HepG2 (cell line): ENCODE measurements around the gene TIMM13. TPM values are rescaled to one million over a fixed set of nuclear protein-coding genes. Genes with fewer than 3 reads are reported as not detected.

Experiments used
- ARNTL ChIP-seq: sonication (generic); formaldehyde crosslinking; IDR thresholded peaks from 2 replicates; pipeline ENCODE4 v1.4.0; 2020; ENCODE audit warnings: mild to moderate bottlenecking, missing genetic modification reagents
- ATM ChIP-seq: fragments of 450-650 bp; IDR thresholded peaks from 2 replicates; pipeline ENCODE4 v1.7.1; 2017; ENCODE audit warnings: mild to moderate bottlenecking, borderline replicate concordance
- BCL3 ChIP-seq: sonication (generic); formaldehyde crosslinking; IDR thresholded peaks from 2 replicates; pipeline ENCODE4 v1.5.1; 2020; ENCODE audit warnings: mild to moderate bottlenecking, missing genetic modification reagents, moderate library complexity
- BCL6 ChIP-seq: IDR thresholded peaks from 2 replicates; pipeline ENCODE4 v1.6.1; 2016; ENCODE audit warnings: missing genetic modification reagents, missing compliant biosample characterization
- ELF3 ChIP-seq: IDR thresholded peaks from 2 replicates; pipeline ENCODE4 v1.6.1; 2016; ENCODE audit warnings: missing genetic modification reagents, missing compliant biosample characterization
- ESRRA ChIP-seq: sonication (generic); formaldehyde crosslinking; IDR thresholded peaks from 2 replicates; pipeline ENCODE4 v1.5.1; 2020; ENCODE audit warnings: mild to moderate bottlenecking, low read depth, missing genetic modification reagents
- ETV6 ChIP-seq: sonication (generic); formaldehyde crosslinking; conservative IDR thresholded peaks from 2 replicates; pipeline ENCODE4 v1.4.0; 2020; ENCODE audit warnings: missing genetic modification reagents
- GTF2F1 ChIP-seq: fragments of 150-350 bp; IDR thresholded peaks from 2 replicates; pipeline ENCODE4 v1.6.1; 2014; ENCODE audit warnings: low read length
- HNF4A ChIP-seq: sonication (generic); formaldehyde crosslinking; IDR thresholded peaks from 2 replicates; pipeline ENCODE4 v1.4.0; 2020; ENCODE audit warnings: missing genetic modification reagents
- KDM1A ChIP-seq: IDR thresholded peaks from 2 replicates; pipeline ENCODE4 v1.6.1; 2016; ENCODE audit warnings: missing compliant biosample characterization
- PITX1 ChIP-seq: sonication (generic); formaldehyde crosslinking; IDR thresholded peaks from 2 replicates; pipeline ENCODE4 v1.5.1; 2020; ENCODE audit warnings: mild to moderate bottlenecking, missing genetic modification reagents
- RAD21 ChIP-seq: fragments of 450-650 bp; formaldehyde crosslinking; IDR thresholded peaks from 2 replicates; pipeline ENCODE4 v1.5.0; 2020; ENCODE audit warnings: mild to moderate bottlenecking
- RELA ChIP-seq: sonication (generic); formaldehyde crosslinking; IDR thresholded peaks from 2 replicates; pipeline ENCODE4 v1.4.0; 2020; ENCODE audit warnings: missing genetic modification reagents
- SMARCC2 ChIP-seq: fragments of 450-650 bp; IDR thresholded peaks from 2 replicates; pipeline ENCODE4 v1.6.1; 2017; ENCODE audit warnings: antibody characterized with exemption, mild to moderate bottlenecking
- ZNF224 ChIP-seq: sonication (generic); formaldehyde crosslinking; IDR thresholded peaks from 2 replicates; pipeline ENCODE4 v1.5.0; 2020; ENCODE audit warnings: mild to moderate bottlenecking, missing genetic modification reagents
- ZNF232 ChIP-seq: sonication (generic); formaldehyde crosslinking; IDR thresholded peaks from 2 replicates; pipeline ENCODE4 v1.4.0; 2020; ENCODE audit warnings: missing genetic modification reagents, borderline replicate concordance
- ZNF350 ChIP-seq: sonication (generic); formaldehyde crosslinking; IDR thresholded peaks from 2 replicates; pipeline ENCODE4 v1.4.0; 2020; ENCODE audit warnings: mild to moderate bottlenecking, low read depth, missing genetic modification reagents, borderline replicate concordance
- ZNF367 ChIP-seq: sonication (generic); formaldehyde crosslinking; IDR thresholded peaks from 2 replicates; pipeline ENCODE4 v1.4.0; 2020; ENCODE audit warnings: missing genetic modification reagents, borderline replicate concordance
- ZNF503 ChIP-seq: sonication (generic); formaldehyde crosslinking; IDR thresholded peaks from 2 replicates; pipeline ENCODE4 v1.4.0; 2020; ENCODE audit warnings: missing genetic modification reagents
- ZNF512B ChIP-seq: sonication (generic); formaldehyde crosslinking; IDR thresholded peaks from 2 replicates; pipeline ENCODE4 v1.5.1; 2020; ENCODE audit warnings: missing genetic modification reagents, mild to moderate bottlenecking, borderline replicate concordance
- ZNF569 ChIP-seq: sonication (generic); formaldehyde crosslinking; IDR thresholded peaks from 2 replicates; pipeline ENCODE4 v1.5.0; 2020; ENCODE audit warnings: mild to moderate bottlenecking, missing genetic modification reagents, moderate library complexity, borderline replicate concordance
- ZNF674 ChIP-seq: sonication (generic); formaldehyde crosslinking; IDR thresholded peaks from 2 replicates; pipeline ENCODE4 v1.5.0; 2020; ENCODE audit warnings: low read depth, mild to moderate bottlenecking, missing genetic modification reagents
- ZNF740 ChIP-seq: sonication (generic); formaldehyde crosslinking; IDR thresholded peaks from 2 replicates; pipeline ENCODE4 v1.4.0; 2020; ENCODE audit warnings: missing genetic modification reagents
- ZNF788 ChIP-seq: sonication (generic); formaldehyde crosslinking; IDR thresholded peaks from 2 replicates; pipeline ENCODE4 v1.5.0; 2020; ENCODE audit warnings: mild to moderate bottlenecking, missing genetic modification reagents, borderline replicate concordance
- polyA plus RNA-seq, 8 experiments: library from polyadenylated mRNA; depleted of rRNA in 3 of 8; stranded (reverse) in 7 of 8; unstranded in 1 of 8; fragments of >200 nt; fragmentation: Illumina TruSeq in 4 of 8; extraction: Trizol in 4 of 8; gene quantifications; 2 replicates each; pipeline versions ENCODE4 v1.2.1 to v1.2.3, GENCODE V29; 2011 to 2016; ENCODE audit warnings: low read depth in 4 of 8, missing spikeins in 1 of 8, mixed read lengths in 1 of 8; ENCODE audit not compliant: insufficient read depth in 1 of 8
- total RNA-seq, 5 experiments: library from RNA; depleted of rRNA; stranded (reverse); fragments of >200 nt; fragmentation: Illumina TruSeq; extraction: Trizol; gene quantifications; 2 replicates each; pipeline ENCODE4 v1.2.3, GENCODE V29; 2016; ENCODE audit warnings: low read depth in 1 of 5

TIMM13 gene
- total and polyA plus RNA-seq, 2 of the 13 experiments (the other 11 are each of a cell fraction or from before 2014, with no cell fraction given): 48.4 to 108 TPM

- TF ChIP-seq ZNF512B (CRISPR knock-in tag) (no peak; the same call in 1 of the 2 replicates), ZNF224 (CRISPR knock-in tag) (no peak), ZNF569 (no peak), ELF3 (peak; percentile 91), BCL6 (CRISPR knock-in tag) (peak; percentile 55; the same call in 1 of the 2 replicates), ZNF232 (peak; percentile 44; the same call in 1 of the 2 replicates), ETV6 (CRISPR knock-in tag) (peak; percentile 98), ATM (no peak), GTF2F1 (no peak), ZNF788 (0 out of 2 replicates have a peak, but pooled peaks have one; percentile 62), PITX1 (peak; percentile 78; the same call in 1 of the 2 replicates), ZNF350 (peak; percentile 82; the same call in 1 of the 2 replicates), RAD21 (CRISPR knock-in tag) (peak; percentile 61; the same call in 1 of the 2 replicates), ZNF367 (no peak), HNF4A (peak; percentile 96), KDM1A (CRISPR knock-in tag) (no peak), ZNF740 (CRISPR knock-in tag) (peak; percentile 92), ESRRA (CRISPR knock-in tag) (peak; percentile 51; the same call in 1 of the 2 replicates), SMARCC2 (no peak), RELA (CRISPR knock-in tag) (no peak), BCL3 (CRISPR knock-in tag) (no peak; the same call in 1 of the 2 replicates), ZNF674 (no peak), ZNF503 (peak; percentile 75), ARNTL (CRISPR knock-in tag) (peak; percentile 45; the same call in 1 of the 2 replicates)
Observed at GRCh38 chr19:2416321-2417097, 10.9 kb downstream of the TIMM13 start (continued).
